GM23338 (cell line): ENCODE measurements around the gene RGS7.

Experiments
- EZH2 ChIP-seq: fragments of 200-600 bp; sonication (generic); IDR thresholded peaks from one replicate; pipeline ENCODE4 v1.8.0; 2017; ENCODE audit warnings: antibody characterized with exemption, mild to moderate bottlenecking, low read depth; ENCODE audit not compliant: unreplicated experiment
- EZH2phosphoT487 ChIP-seq: fragments of 200-600 bp; sonication (generic); IDR thresholded peaks from one replicate; pipeline ENCODE4 v1.8.1; 2018; ENCODE audit warnings: antibody characterized with exemption; ENCODE audit not compliant: unreplicated experiment
- POLR2AphosphoS5 ChIP-seq: IDR thresholded peaks from 2 replicates; pipeline ENCODE4 v1.6.1; 2016; ENCODE audit warnings: antibody characterized with exemption, low read depth
- TF ChIP-seq, protein P1 (sequence below), 2 experiments: fragments of 200-600 bp in 1 of 2; sonication (generic) in 1 of 2; conservative IDR thresholded peaks; 2 replicates each; pipeline versions ENCODE4 v1.5.1 to v1.6.1; 2016 to 2017; ENCODE audit warnings: antibody characterized with exemption in 2 of 2, low read depth in 2 of 2, mild to moderate bottlenecking in 2 of 2, moderate library complexity in 1 of 2
- TF ChIP-seq, protein P2 (sequence below): IDR thresholded peaks from one replicate; pipeline ENCODE4 v1.6.1; 2018; ENCODE audit warnings: antibody characterized with exemption; ENCODE audit not compliant: unreplicated experiment
- TF ChIP-seq, protein P3 (sequence below): IDR thresholded peaks from 2 replicates; pipeline ENCODE4 v1.6.1; 2016; ENCODE audit warnings: antibody characterized with exemption

DNA sequence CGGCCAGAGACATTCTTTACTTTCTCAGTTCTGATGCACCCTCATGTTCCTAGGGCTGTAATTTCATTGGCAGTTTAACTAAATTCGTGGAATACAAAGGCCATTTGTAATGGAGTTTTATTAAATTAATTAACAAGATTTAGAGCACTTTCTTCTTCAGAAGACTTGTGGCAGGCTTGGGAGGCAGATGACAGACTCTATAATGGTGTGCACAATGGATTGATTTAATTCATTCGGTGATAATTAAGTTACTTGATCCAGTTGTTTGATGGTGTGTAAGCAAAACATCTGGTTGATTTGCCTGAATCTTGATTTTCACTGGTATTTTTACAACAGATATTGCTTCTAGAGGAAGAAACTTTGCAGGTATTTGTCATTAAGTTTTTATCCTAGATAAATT is 383.1 kb downstream of the RGS7 start:
- TF ChIP-seq, protein P1, sequence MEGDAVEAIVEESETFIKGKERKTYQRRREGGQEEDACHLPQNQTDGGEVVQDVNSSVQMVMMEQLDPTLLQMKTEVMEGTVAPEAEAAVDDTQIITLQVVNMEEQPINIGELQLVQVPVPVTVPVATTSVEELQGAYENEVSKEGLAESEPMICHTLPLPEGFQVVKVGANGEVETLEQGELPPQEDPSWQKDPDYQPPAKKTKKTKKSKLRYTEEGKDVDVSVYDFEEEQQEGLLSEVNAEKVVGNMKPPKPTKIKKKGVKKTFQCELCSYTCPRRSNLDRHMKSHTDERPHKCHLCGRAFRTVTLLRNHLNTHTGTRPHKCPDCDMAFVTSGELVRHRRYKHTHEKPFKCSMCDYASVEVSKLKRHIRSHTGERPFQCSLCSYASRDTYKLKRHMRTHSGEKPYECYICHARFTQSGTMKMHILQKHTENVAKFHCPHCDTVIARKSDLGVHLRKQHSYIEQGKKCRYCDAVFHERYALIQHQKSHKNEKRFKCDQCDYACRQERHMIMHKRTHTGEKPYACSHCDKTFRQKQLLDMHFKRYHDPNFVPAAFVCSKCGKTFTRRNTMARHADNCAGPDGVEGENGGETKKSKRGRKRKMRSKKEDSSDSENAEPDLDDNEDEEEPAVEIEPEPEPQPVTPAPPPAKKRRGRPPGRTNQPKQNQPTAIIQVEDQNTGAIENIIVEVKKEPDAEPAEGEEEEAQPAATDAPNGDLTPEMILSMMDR (conservative IDR thresholded peaks at IDR 0.05; ENCODE audit: low read depth in 2 of 2), result no peak
- no peak for TF ChIP-seq EZH2
- TF ChIP-seq EZH2phosphoT487, result no peak
- TF ChIP-seq, protein P2, sequence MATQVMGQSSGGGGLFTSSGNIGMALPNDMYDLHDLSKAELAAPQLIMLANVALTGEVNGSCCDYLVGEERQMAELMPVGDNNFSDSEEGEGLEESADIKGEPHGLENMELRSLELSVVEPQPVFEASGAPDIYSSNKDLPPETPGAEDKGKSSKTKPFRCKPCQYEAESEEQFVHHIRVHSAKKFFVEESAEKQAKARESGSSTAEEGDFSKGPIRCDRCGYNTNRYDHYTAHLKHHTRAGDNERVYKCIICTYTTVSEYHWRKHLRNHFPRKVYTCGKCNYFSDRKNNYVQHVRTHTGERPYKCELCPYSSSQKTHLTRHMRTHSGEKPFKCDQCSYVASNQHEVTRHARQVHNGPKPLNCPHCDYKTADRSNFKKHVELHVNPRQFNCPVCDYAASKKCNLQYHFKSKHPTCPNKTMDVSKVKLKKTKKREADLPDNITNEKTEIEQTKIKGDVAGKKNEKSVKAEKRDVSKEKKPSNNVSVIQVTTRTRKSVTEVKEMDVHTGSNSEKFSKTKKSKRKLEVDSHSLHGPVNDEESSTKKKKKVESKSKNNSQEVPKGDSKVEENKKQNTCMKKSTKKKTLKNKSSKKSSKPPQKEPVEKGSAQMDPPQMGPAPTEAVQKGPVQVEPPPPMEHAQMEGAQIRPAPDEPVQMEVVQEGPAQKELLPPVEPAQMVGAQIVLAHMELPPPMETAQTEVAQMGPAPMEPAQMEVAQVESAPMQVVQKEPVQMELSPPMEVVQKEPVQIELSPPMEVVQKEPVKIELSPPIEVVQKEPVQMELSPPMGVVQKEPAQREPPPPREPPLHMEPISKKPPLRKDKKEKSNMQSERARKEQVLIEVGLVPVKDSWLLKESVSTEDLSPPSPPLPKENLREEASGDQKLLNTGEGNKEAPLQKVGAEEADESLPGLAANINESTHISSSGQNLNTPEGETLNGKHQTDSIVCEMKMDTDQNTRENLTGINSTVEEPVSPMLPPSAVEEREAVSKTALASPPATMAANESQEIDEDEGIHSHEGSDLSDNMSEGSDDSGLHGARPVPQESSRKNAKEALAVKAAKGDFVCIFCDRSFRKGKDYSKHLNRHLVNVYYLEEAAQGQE, result no peak
- TF ChIP-seq POLR2AphosphoS5, result no peak
- TF ChIP-seq, protein P3, sequence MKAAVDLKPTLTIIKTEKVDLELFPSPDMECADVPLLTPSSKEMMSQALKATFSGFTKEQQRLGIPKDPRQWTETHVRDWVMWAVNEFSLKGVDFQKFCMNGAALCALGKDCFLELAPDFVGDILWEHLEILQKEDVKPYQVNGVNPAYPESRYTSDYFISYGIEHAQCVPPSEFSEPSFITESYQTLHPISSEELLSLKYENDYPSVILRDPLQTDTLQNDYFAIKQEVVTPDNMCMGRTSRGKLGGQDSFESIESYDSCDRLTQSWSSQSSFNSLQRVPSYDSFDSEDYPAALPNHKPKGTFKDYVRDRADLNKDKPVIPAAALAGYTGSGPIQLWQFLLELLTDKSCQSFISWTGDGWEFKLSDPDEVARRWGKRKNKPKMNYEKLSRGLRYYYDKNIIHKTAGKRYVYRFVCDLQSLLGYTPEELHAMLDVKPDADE, result no peak
